Right atrium auricular region (tissue), 2 donors: ENCODE results near the gene PIAS1. TPM values are rescaled to one million over a fixed set of nuclear protein-coding genes. Genes with fewer than 3 reads are reported as not detected.

Experiments used
- DNase-seq: peaks from one replicate; pipeline ENCODE4 v3.0.0-alpha.2; 2019; ENCODE audit warnings: low spot score
- H3K27ac ChIP-seq, 2 donors: fragments of 200-600 bp; sonication (generic); 1 replicate in 1 of 2; 2 replicates in 1 of 2; pipeline ENCODE4 v1.5.1; 2016 to 2019
- H3K27me3 ChIP-seq, 2 donors: fragments of 200-600 bp; sonication (generic); one replicate each; pipeline versions ENCODE4 v1.5.1 to v1.6.0; 2017 to 2019
- H3K36me3 ChIP-seq: fragments of 200-600 bp; sonication (generic); one replicate; pipeline ENCODE4 v1.5.1; 2016
- H3K4me1 ChIP-seq, 2 donors: fragments of 200-600 bp; sonication (generic); one replicate each; pipeline versions ENCODE4 v1.5.1 to v1.6.0; 2017 to 2019
- H3K4me3 ChIP-seq, 2 donors: fragments of 200-600 bp; sonication (generic); 1 replicate in 1 of 2; 2 replicates in 1 of 2; pipeline ENCODE4 v1.5.1; 2017 to 2019; ENCODE audit warnings: mild to moderate bottlenecking in 1 of 2, moderate library complexity in 1 of 2
- H3K9me3 ChIP-seq, 2 donors: fragments of 200-600 bp; sonication (generic); one replicate each; pipeline ENCODE4 v1.5.1; 2019
- total RNA-seq, 2 donors: library from RNA; depleted of rRNA; stranded (reverse); fragments of >200 nt; gene quantifications; one replicate each; pipeline ENCODE4 v1.1.0, GENCODE V29; 2016
- TF ChIP-seq, protein P1 (sequence below), 2 donors: fragments of 200-600 bp; sonication (generic); IDR thresholded peaks; one replicate each; pipeline ENCODE4 v1.5.1; 2019; ENCODE audit warnings: antibody characterized with exemption in 2 of 2

The PIAS1 gene
- total RNA-seq, 2 donors from 2014 or later = 24.5 to 26.7 TPM

DNA sequence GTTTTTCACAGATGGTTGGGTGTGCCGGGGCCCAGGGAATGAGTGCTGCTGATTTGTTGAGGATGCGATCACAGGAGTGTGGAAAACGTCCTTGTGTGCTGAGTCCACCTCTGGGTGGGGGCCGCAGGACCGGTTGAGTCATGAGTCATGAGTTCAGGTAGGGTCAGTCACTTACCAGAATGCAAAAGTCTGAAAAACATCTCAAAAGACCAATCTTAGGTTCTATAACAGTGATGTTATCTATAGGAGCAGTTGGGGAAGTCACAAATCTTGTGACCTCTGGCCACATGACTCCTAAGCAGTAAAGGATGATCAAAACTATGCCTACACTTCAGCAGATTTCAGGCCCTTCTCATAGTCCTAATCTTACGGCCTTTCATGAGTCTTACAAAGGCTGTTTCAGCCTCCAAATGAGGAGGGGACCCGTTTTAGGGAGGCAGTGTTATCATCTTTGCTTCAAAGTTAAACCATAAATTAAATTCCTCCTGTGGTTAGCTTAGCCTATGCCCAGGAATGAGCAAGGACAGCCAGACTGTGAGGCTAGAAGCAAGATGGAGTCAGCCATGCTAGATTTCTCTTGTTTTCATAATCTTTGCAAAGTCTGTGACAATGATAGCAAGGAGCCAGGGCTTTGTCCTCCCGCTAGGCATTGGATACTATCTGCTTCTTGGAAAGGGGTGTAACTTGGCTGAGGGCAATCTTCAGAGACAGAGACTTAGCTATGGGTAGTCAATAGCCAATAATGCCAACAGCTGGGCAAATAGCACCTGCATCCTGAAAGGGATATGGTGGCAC lies 30.6 kb upstream of the PIAS1 start:
- peaks cover 0 to 9% of the 10 kb centered on the region in 2 donors for H3K4me1 ChIP-seq
- H3K9me3 ChIP-seq = no peaks in the 10 kb centered on the region
- H3K36me3 ChIP-seq = no peaks in the 10 kb centered on the region
- no peak overlapping the region for H3K4me3 ChIP-seq
- H3K27ac ChIP-seq = no peak overlapping the region
- TF ChIP-seq, protein P1, sequence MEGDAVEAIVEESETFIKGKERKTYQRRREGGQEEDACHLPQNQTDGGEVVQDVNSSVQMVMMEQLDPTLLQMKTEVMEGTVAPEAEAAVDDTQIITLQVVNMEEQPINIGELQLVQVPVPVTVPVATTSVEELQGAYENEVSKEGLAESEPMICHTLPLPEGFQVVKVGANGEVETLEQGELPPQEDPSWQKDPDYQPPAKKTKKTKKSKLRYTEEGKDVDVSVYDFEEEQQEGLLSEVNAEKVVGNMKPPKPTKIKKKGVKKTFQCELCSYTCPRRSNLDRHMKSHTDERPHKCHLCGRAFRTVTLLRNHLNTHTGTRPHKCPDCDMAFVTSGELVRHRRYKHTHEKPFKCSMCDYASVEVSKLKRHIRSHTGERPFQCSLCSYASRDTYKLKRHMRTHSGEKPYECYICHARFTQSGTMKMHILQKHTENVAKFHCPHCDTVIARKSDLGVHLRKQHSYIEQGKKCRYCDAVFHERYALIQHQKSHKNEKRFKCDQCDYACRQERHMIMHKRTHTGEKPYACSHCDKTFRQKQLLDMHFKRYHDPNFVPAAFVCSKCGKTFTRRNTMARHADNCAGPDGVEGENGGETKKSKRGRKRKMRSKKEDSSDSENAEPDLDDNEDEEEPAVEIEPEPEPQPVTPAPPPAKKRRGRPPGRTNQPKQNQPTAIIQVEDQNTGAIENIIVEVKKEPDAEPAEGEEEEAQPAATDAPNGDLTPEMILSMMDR (IDR thresholded peaks at IDR 0.05) = no peak
- no peaks in the 10 kb centered on the region for H3K27me3 ChIP-seq
- peak; percentile 1 for DNase-seq

DNA sequence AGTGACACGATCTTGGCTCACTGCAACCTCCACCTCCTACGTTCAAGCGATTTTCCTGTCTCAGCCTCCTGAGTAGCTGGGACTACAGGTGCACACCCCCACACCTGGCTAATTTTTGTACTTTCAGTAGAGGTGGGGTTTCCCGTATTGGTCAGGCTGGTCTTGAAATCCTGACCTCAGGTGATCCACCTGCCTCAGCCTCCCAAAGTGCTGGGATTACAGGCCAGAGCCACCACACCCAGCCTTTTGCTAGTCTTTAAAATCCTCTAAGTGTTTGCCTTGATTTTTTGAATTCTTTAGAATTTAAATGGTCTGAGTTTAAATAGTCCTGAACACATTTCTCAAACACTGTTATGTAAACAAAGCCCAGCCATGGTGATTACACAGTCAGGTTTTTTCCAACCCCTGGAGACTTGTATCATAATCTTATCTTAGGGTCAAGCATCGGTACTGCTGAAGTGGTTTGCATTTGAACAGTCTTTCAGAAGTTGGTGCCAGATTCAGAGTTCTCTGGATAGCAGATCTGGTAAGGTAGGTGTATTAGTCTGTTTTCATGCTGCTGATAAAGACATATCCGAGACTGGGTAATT lies 28.2 kb upstream of the PIAS1 start:
- H3K9me3 ChIP-seq = no peaks in the 10 kb centered on the region
- TF ChIP-seq, protein P1 (IDR thresholded peaks at IDR 0.05) = no peak

DNA sequence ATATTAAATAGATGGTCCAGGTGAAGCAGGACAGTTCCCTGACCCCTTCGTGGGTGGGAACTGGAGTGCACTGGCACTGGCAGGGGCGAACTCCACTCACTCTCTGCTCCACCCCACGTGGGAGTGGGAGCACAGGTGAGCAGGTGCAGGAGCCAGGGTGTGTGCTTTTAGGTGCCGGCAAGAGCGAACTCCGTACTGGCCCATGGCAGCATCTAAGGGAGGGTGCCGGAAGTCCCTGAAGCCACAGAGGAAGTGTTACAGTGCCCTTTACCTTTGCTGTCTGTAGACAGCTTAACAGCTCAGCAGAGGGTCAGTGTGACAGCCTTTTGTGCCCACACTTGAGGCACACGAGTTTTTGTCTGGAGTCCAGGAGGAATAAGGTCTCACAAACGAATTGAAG lies 26.7 kb upstream of the PIAS1 start:
- Histone ChIP-seq H3K27me3 (no peaks in the 10 kb centered on the region), H3K9me3 (no peaks in the 10 kb centered on the region), H3K27ac (no peak overlapping the region), H3K4me1 (peaks cover 0 to 7% of the 10 kb centered on the region in 2 donors), H3K36me3 (no peaks in the 10 kb centered on the region), H3K4me3 (no peak overlapping the region)
- DNase-seq = peak; percentile 2
- TF ChIP-seq, protein P1 (IDR thresholded peaks at IDR 0.05) = no peak

More for the DNA sequence above, 28.2 kb upstream of the PIAS1 start:
- no peaks in the 10 kb centered on the region for H3K36me3 ChIP-seq
- no peak overlapping the region for H3K27ac ChIP-seq
- no peak overlapping the region for H3K4me3 ChIP-seq
- DNase-seq = peak; percentile 7
- no peaks in the 10 kb centered on the region for H3K27me3 ChIP-seq
- peaks cover 0 to 9% of the 10 kb centered on the region in 2 donors for H3K4me1 ChIP-seq

DNA sequence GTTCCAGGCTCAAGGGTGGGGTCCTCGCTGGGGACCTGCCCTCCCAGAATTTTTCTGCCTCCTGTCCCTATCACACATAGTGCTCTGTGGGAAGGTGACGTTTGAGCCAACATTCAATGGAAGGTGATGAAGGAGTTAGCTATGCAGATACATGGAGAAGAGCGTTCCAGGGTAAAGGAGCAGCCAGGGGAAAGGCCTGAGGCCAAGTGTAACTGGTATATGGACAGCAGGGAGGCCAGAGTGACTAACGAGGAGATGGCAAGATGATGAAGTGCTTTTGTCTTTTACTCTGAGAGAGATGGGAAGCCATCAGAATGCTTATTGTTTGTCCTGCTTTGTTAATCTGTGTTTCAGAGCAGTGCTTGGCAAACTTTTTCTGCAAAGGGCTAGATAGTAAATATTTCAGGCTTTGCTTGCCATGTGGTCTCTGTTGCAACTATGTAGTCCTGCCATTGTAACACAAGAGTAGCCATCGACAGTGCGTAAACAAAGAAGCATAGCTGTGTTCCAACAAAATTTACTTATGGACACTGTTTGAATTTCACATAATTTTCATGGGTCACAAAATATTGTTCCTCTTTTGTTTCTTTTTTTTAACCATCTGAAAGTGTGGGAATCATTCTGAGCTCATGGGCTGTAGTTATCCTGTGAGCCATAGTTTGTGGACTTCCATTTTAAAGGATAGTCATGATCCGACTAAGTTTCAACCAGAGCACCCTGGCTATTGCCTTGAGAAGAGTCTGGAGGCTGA lies 25.8 kb upstream of the PIAS1 start:
- H3K9me3 ChIP-seq = no peaks in the 10 kb centered on the region
- no peaks in the 10 kb centered on the region for H3K27me3 ChIP-seq
- TF ChIP-seq, protein P1 (IDR thresholded peaks at IDR 0.05) = no peak
- H3K36me3 ChIP-seq = no peaks in the 10 kb centered on the region
- no peak overlapping the region for H3K27ac ChIP-seq
- no peak overlapping the region for H3K4me3 ChIP-seq
- no peaks in the 10 kb centered on the region for H3K4me1 ChIP-seq
- DNase-seq = no peak

DNA sequence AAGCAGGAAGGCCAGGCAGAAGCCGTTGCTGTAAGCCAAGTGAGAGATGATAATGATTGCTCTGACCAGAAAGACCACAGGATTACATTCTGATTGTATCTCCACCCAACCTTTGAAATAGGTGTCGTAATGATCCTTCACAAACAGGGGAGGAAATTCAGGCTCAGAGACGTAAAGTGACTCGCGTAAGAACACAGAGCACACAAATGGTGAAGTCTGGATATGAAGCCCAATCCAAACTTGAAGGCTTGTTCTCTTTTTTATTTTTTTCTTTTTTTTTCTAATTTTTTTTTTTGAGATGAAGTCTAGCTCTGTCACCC lies 25.3 kb upstream of the PIAS1 start:
- Histone ChIP-seq H3K27ac (no peak overlapping the region), H3K9me3 (no peaks in the 10 kb centered on the region), H3K4me1 (no peaks in the 10 kb centered on the region), H3K36me3 (no peaks in the 10 kb centered on the region), H3K27me3 (no peaks in the 10 kb centered on the region), H3K4me3 (no peak overlapping the region)
- TF ChIP-seq, protein P1 (IDR thresholded peaks at IDR 0.05) = no peak
- no peak for DNase-seq
